IMR-90 (cell line): ENCODE measurements around the gene KIF3A. TPM values are rescaled to one million over a fixed set of nuclear protein-coding genes. Genes with fewer than 3 reads are reported as not detected.

Experiments used
- ATAC-seq: fragments of 200-7000 bp; cut with Tn5 transposase; 2 replicates; pipeline ENCODE4 v1.9.1; 2020; ENCODE audit warnings: low read depth, mild to moderate bottlenecking, moderate library complexity
- BruUV-seq: library from RNA; stranded (reverse); fragments of 400-500 nt; replicated peaks from 2 replicates; lab custom pipeline; 2021; lab: Mats Ljungman, UMichigan
- CTCF ChIA-PET: fragments of 300-600 bp; formaldehyde crosslinking; extraction: SDS; loops from one replicate; lab custom pipeline; 2021; ENCODE audit warnings: antibody characterized with exemption; lab: Yijun Ruan, JAX
- POLR2A ChIA-PET: fragments of 300-600 bp; sonication (Branson Sonifier 250); formaldehyde crosslinking; loops from one replicate; lab custom pipeline; 2022; ENCODE audit warnings: antibody characterized with exemption; ENCODE audit not compliant: unreplicated experiment; lab: Charles Lee
- DNase-seq: peaks from one replicate; pipeline ENCODE4 v3.0.0; 2013
- H2AFZ ChIP-seq: replicated peaks from 2 replicates; pipeline ENCODE3; 2013; ENCODE audit warnings: low read length, mild to moderate bottlenecking; ENCODE audit not compliant: poor library complexity
- H2AK5ac ChIP-seq: 2 replicates; pipeline ENCODE4 v1.6.1; 2013; ENCODE audit warnings: low read depth, low read length, inconsistent platforms
- H2AK9ac ChIP-seq: replicated peaks from 2 replicates; pipeline ENCODE3; 2013; ENCODE audit warnings: mild to moderate bottlenecking, low read depth, low read length, moderate library complexity; ENCODE audit not compliant: poor library complexity
- H2BK120ac ChIP-seq: 2 replicates; pipeline ENCODE4 v1.6.1; 2013; ENCODE audit warnings: low read depth, low read length, inconsistent platforms
- H2BK15ac ChIP-seq: 3 replicates; pipeline ENCODE4 v1.6.1; 2013; ENCODE audit warnings: low read depth, low read length, inconsistent platforms
- H2BK20ac ChIP-seq: 2 replicates; pipeline ENCODE4 v1.6.1; 2013; ENCODE audit warnings: low read depth, mild to moderate bottlenecking, inconsistent platforms, low read length, moderate library complexity
- H2BK5ac ChIP-seq: 2 replicates; pipeline ENCODE4 v1.6.1; 2013; ENCODE audit warnings: mild to moderate bottlenecking, low read depth, low read length, inconsistent platforms; ENCODE audit not compliant: poor library complexity, severe bottlenecking
- H3K14ac ChIP-seq: replicated peaks from 2 replicates; pipeline ENCODE4 v1.6.1; 2013; ENCODE audit warnings: low read depth, low read length, inconsistent platforms
- H3K18ac ChIP-seq: 2 replicates; pipeline ENCODE4 v1.6.1; 2013; ENCODE audit warnings: low read depth, low read length, control low read depth
- H3K23ac ChIP-seq: 2 replicates; pipeline ENCODE4 v1.6.1; 2013; ENCODE audit warnings: low read depth, low read length, inconsistent platforms
- H3K27ac ChIP-seq: 2 replicates; pipeline ENCODE4 v1.5.1; 2013; ENCODE audit warnings: mild to moderate bottlenecking, control low read depth, low read length; ENCODE audit not compliant: insufficient read depth
- H3K27me3 ChIP-seq: 2 replicates; pipeline ENCODE4 v1.6.1; 2013; ENCODE audit warnings: low read length; ENCODE audit not compliant: control insufficient read depth, insufficient read depth
- H3K36me3 ChIP-seq: 2 replicates; pipeline ENCODE4 v1.6.1; 2013; ENCODE audit warnings: low read length, mixed read lengths; ENCODE audit not compliant: control insufficient read depth, insufficient read depth
- H3K4ac ChIP-seq: 2 replicates; pipeline ENCODE4 v1.6.1; 2013; ENCODE audit warnings: low read depth, low read length, inconsistent platforms
- H3K4me1 ChIP-seq: 2 replicates; pipeline ENCODE4 v1.6.1; 2013; ENCODE audit warnings: low read length, mixed read lengths; ENCODE audit not compliant: control insufficient read depth, insufficient read depth
- H3K4me2 ChIP-seq: 2 replicates; pipeline ENCODE4 v1.6.1; 2013; ENCODE audit warnings: low read depth, mild to moderate bottlenecking, control low read depth, low read length, moderate library complexity
- H3K4me3 ChIP-seq: 2 replicates; pipeline ENCODE4 v1.5.1; 2013; ENCODE audit warnings: low read depth, mild to moderate bottlenecking, control low read depth, low read length, moderate library complexity; ENCODE audit not compliant: insufficient read depth
- H3K56ac ChIP-seq: 2 replicates; pipeline ENCODE4 v1.6.1; 2013; ENCODE audit warnings: low read length, inconsistent platforms; ENCODE audit not compliant: insufficient read depth; ENCODE audit errors: extremely low read depth
- H3K79me1 ChIP-seq, 2 experiments: 2 replicates each; pipeline ENCODE4 v1.6.1; 2013; ENCODE audit warnings: low read length in 2 of 2, inconsistent platforms in 1 of 2, low read depth in 1 of 2
- H3K9ac ChIP-seq: 2 replicates; pipeline ENCODE4 v1.6.1; 2013; ENCODE audit warnings: low read depth, low read length, control low read depth
- H3K9me1 ChIP-seq: 2 replicates; pipeline ENCODE4 v1.6.1; 2013; ENCODE audit warnings: low read length, inconsistent platforms; ENCODE audit not compliant: insufficient read depth
- H3K9me3 ChIP-seq: 2 replicates; pipeline ENCODE4 v1.6.1; 2013; ENCODE audit warnings: low read length; ENCODE audit not compliant: control insufficient read depth, insufficient read depth
- H4K20me1 ChIP-seq: 2 replicates; pipeline ENCODE4 v1.6.1; 2013; ENCODE audit warnings: low read length, inconsistent platforms; ENCODE audit not compliant: insufficient read depth
- H4K5ac ChIP-seq: 2 replicates; pipeline ENCODE4 v1.6.1; 2013; ENCODE audit warnings: mild to moderate bottlenecking, low read depth, low read length, control low read depth
- H4K8ac ChIP-seq, 2 experiments: 2 replicates each; pipeline ENCODE4 v1.6.1; 2013; ENCODE audit warnings: low read depth in 2 of 2, low read length in 2 of 2, control low read depth in 1 of 2, inconsistent platforms in 1 of 2
- H4K91ac ChIP-seq: 2 replicates; pipeline ENCODE4 v1.6.1; 2013; ENCODE audit warnings: low read depth, low read length, inconsistent platforms; ENCODE audit not compliant: insufficient read depth
- BHLHE40 ChIP-seq: fragments of 150-350 bp; IDR thresholded peaks from 2 replicates; pipeline ENCODE4 v1.6.1; 2016; ENCODE audit warnings: mild to moderate bottlenecking, low read depth, low read length
- CEBPB ChIP-seq: IDR thresholded peaks from 2 replicates; pipeline ENCODE4 v1.6.1; 2012; ENCODE audit warnings: low read depth, low read length, improper control_type of control experiment
- CHD1 ChIP-seq: IDR thresholded peaks from 2 replicates; pipeline ENCODE4 v1.6.1; 2012; ENCODE audit warnings: low read depth, low read length, improper control_type of control experiment
- CTCF ChIP-seq: conservative IDR thresholded peaks from 2 replicates; pipeline ENCODE4 v1.5.1; 2012; ENCODE audit warnings: mild to moderate bottlenecking, low read depth, low read length, improper control_type of control experiment
- ELK1 ChIP-seq: fragments of 150-350 bp; IDR thresholded peaks from 2 replicates; pipeline ENCODE4 v1.6.1; 2016; ENCODE audit warnings: low read depth, mild to moderate bottlenecking, low read length, moderate library complexity, borderline replicate concordance
- FOS ChIP-seq: fragments of 150-350 bp; IDR thresholded peaks from 2 replicates; pipeline ENCODE4 v1.6.1; 2016; ENCODE audit warnings: low read depth, low read length
- MAFK ChIP-seq: IDR thresholded peaks from 2 replicates; pipeline ENCODE4 v1.6.1; 2012; ENCODE audit warnings: low read depth, low read length, improper control_type of control experiment
- MAZ ChIP-seq: IDR thresholded peaks from 2 replicates; pipeline ENCODE4 v1.6.1; 2012; ENCODE audit warnings: low read depth, mild to moderate bottlenecking, low read length, improper control_type of control experiment, moderate library complexity, borderline replicate concordance
- MXI1 ChIP-seq: IDR thresholded peaks from 2 replicates; pipeline ENCODE4 v1.6.1; 2012; ENCODE audit warnings: low read depth, mild to moderate bottlenecking, low read length, moderate library complexity, borderline replicate concordance
- NFE2L2 ChIP-seq: fragments of 150-350 bp; IDR thresholded peaks from 2 replicates; pipeline ENCODE4 v1.6.1; 2016; ENCODE audit warnings: low read depth, mild to moderate bottlenecking, low read length
- POLR2A ChIP-seq: IDR thresholded peaks from 2 replicates; pipeline ENCODE4 v1.6.1; 2012; ENCODE audit warnings: mild to moderate bottlenecking, low read depth, low read length
- RAD21 ChIP-seq: IDR thresholded peaks from 2 replicates; pipeline ENCODE4 v1.6.1; 2012; ENCODE audit warnings: low read length, improper control_type of control experiment
- RCOR1 ChIP-seq: IDR thresholded peaks from 2 replicates; pipeline ENCODE4 v1.6.1; 2012; ENCODE audit warnings: mild to moderate bottlenecking, low read length, improper control_type of control experiment; ENCODE audit not compliant: insufficient replicate concordance
- RFX5 ChIP-seq: IDR thresholded peaks from 2 replicates; pipeline ENCODE4 v1.8.0; 2012; ENCODE audit warnings: low read depth, mild to moderate bottlenecking, low read length, moderate library complexity
- SMC3 ChIP-seq: fragments of 150-350 bp; IDR thresholded peaks from 2 replicates; pipeline ENCODE4 v1.6.1; 2016; ENCODE audit warnings: low read depth, mild to moderate bottlenecking, antibody characterized with exemption, low read length, moderate library complexity
- USF2 ChIP-seq: fragments of 150-350 bp; IDR thresholded peaks from 2 replicates; pipeline ENCODE4 v1.6.1; 2017; ENCODE audit warnings: mild to moderate bottlenecking, antibody characterized with exemption, low read length, low read depth
- WGBS, 2 experiments: methylation state at CpG; one replicate each; pipeline versions ENCODE4 v1.1.5 to v1.1.7; 2013; ENCODE audit warnings: missing lambda C conversion rate in 2 of 2; ENCODE audit not compliant: insufficient read length in 1 of 2; ENCODE audit errors: extremely low coverage in 2 of 2; 5-methylcytosine and 5-hydroxymethylcytosine counted together
- dilution Hi-C: fragments of 300-500 bp; cut with HindIII; formaldehyde crosslinking; loops from one replicate; pipeline ENCODE4 v1.14.3; 2018; ENCODE audit warnings: low sequenced_read_pairs; ENCODE audit not compliant: unreplicated experiment
- in situ Hi-C: fragments of 300-500 bp; cut with MboI; formaldehyde crosslinking; loops from 3 replicates; pipeline ENCODE4 v1.14.3; 2019; ENCODE audit warnings: low sequenced_read_pairs, inconsistent platforms, mixed read lengths
- intact Hi-C: fragments of 100-400 bp; cut with micrococcal nuclease; formaldehyde crosslinking; loops from 2 replicates; pipeline ENCODE4 v1.10.0; 2022
- polyA plus RNA-seq, 3 experiments: library from polyadenylated mRNA; depleted of rRNA; stranded (reverse); fragments of >200 nt; gene quantifications; 2 replicates each; pipeline ENCODE4 v1.2.3, GENCODE V29; 2012; ENCODE audit warnings: low replicate concordance in 1 of 3
- total RNA-seq: library from RNA; depleted of rRNA; stranded (reverse); fragments of >200 nt; gene quantifications from 2 replicates; pipeline ENCODE4 v1.2.3, GENCODE V29; 2012

The KIF3A gene
- total and polyA plus RNA-seq, 2 of the 4 experiments (the other 2 are of a cell fraction) = 4.3 to 4.5 TPM

GRCh38 chr5:132774406-132774805, 37.1 kb upstream of the KIF3A start:
- Histone ChIP-seq H3K9me3 (no peaks in the 10 kb centered on the region), H3K27me3 (no peaks in the 10 kb centered on the region), H2BK20ac (no peak overlapping the region), H3K14ac (no peak overlapping the region), H2AFZ (peak overlapping the region; percentile 16), H3K18ac (no peak overlapping the region), H3K4me1 (peaks cover 19% of the 10 kb centered on the region), H3K79me1 (peaks cover 29 to 76% of the 10 kb centered on the region in 2 experiments), H3K4me2 (no peak overlapping the region), H2BK15ac (no peak overlapping the region), H3K23ac (0 out of 2 replicates have a peak overlapping the region, but pooled peaks have one; percentile 7), H2AK9ac (peak overlapping the region; percentile 30), H3K56ac (no peak overlapping the region), H3K27ac (no peak overlapping the region), H3K9ac (no peak overlapping the region), H2BK5ac (no peak overlapping the region), H2AK5ac (peak overlapping the region; percentile 33; the same call in 1 of the 2 replicates), H2BK120ac (no peak overlapping the region), H4K91ac (no peak overlapping the region), H3K9me1 (peaks cover 47% of the 10 kb centered on the region), H3K4ac (no peak overlapping the region), H4K8ac (0 out of 4 replicates have a peak overlapping the region, but pooled peaks of 1 of the 2 experiments have one; percentile 5), H4K20me1 (peaks cover 48% of the 10 kb centered on the region), H4K5ac (no peak overlapping the region), H3K4me3 (no peak overlapping the region), H3K36me3 (no peaks in the 10 kb centered on the region)
- no peak for ATAC-seq
- WGBS, 2 experiments = 100% methylated on average over 1 of the region's 3 CpGs; no CpG with 5 or more reads in 1 of the 2 experiments
- BruUV-seq = no TSS peak
- dilution Hi-C loops (no loop called here), intact Hi-C loops (no loop called here), in situ Hi-C loops (no loop called here)
- DNase-seq = no peak
- POLR2A ChIA-PET = no interaction called here
- CTCF ChIA-PET = interaction anchor here (0.5 to 1.9 kb wide), 4 partner anchors 39 to 1240 kb away, joined by 3 to 6 read pairs (median 4); no protein-coding TSS in a partner anchor
- TF ChIP-seq SMC3 (no peak), RFX5 (no peak), POLR2A (no peak), NFE2L2 (no peak), MXI1 (no peak), RAD21 (no peak), BHLHE40 (no peak), RCOR1 (no peak), CEBPB (no peak), MAZ (no peak), USF2 (no peak), FOS (no peak), CHD1 (no peak), CTCF (no peak), MAFK (no peak), ELK1 (no peak)
